Central memory CD4-positive, alpha-beta T cell (primary cell): Measurements from ENCODE around the gene CDK6.
"Not testable (repeated sequence)": the region's sequence is repeated elsewhere in the genome, so short reads cannot be mapped to it uniquely, and the experiment has no call there.

Source experiments
- DNase-seq: peaks from one replicate; pipeline ENCODE4 v3.0.0; 2022

Gene CDK6

GRCh38 chr7:92757311-92757910 is 79.0 kb downstream of the CDK6 start:
- not testable (repeated sequence) for DNase-seq

GRCh38 chr7:92755680-92756079 is 80.7 kb downstream of the CDK6 start:
- no peak for DNase-seq

- DNase-seq = no peak
Observed at GRCh38 chr7:92754919-92755581, 81.3 kb downstream of the CDK6 start.

- DNase-seq = no peak
Observed at GRCh38 chr7:92753614-92754013, 82.8 kb downstream of the CDK6 start.

- no peak for DNase-seq
Observed at GRCh38 chr7:92751902-92752901, 84.2 kb downstream of the CDK6 start.

GRCh38 chr7:92750946-92751345 is 85.4 kb downstream of the CDK6 start:
- DNase-seq = no peak

GRCh38 chr7:92750447-92750839 is 85.9 kb downstream of the CDK6 start:
- DNase-seq = no peak

- no peak for DNase-seq
Observed at GRCh38 chr7:92749832-92750446, 86.4 kb downstream of the CDK6 start.

GRCh38 chr7:92749327-92749755 is 87.0 kb downstream of the CDK6 start:
- no peak for DNase-seq

- no peak for DNase-seq
Observed at GRCh38 chr7:92748495-92748894, 87.9 kb downstream of the CDK6 start.

GRCh38 chr7:92747041-92747835 is 89.1 kb downstream of the CDK6 start:
- DNase-seq = no peak

GRCh38 chr7:92745241-92745640 is 91.1 kb downstream of the CDK6 start:
- DNase-seq = no peak

GRCh38 chr7:92744180-92744579 is 92.2 kb downstream of the CDK6 start:
- not testable (repeated sequence) for DNase-seq

- DNase-seq = no peak
Observed at GRCh38 chr7:92742186-92742585, 94.2 kb downstream of the CDK6 start.

GRCh38 chr7:92740700-92741126 is 95.7 kb downstream of the CDK6 start:
- no peak for DNase-seq

- DNase-seq = no peak
Observed at GRCh38 chr7:92740134-92740533, 96.2 kb downstream of the CDK6 start.

- no peak for DNase-seq
Observed at GRCh38 chr7:92739091-92739490, 97.3 kb downstream of the CDK6 start.

- DNase-seq = no peak
Observed at GRCh38 chr7:92737706-92738105, 98.7 kb downstream of the CDK6 start.

- no peak for DNase-seq
Observed at GRCh38 chr7:92736870-92737269, 99.5 kb downstream of the CDK6 start.

GRCh38 chr7:92735707-92736106 is 100.7 kb downstream of the CDK6 start:
- no peak for DNase-seq

GRCh38 chr7:92732316-92733036 is 103.9 kb downstream of the CDK6 start:
- DNase-seq = no peak
